Testis (tissue), 2 donors: ENCODE measurements around the gene C11orf98.

ENCODE experiments used
- CTCF ChIP-seq, 3 experiments: fragments of 450-650 bp in 2 of 3; fragments of 200-600 bp in 1 of 3; sonication (generic) in 1 of 3; IDR thresholded peaks; one replicate each; pipeline ENCODE4 v1.5.1; 2016 to 2019; ENCODE audit warnings: antibody characterized with exemption in 3 of 3, mild to moderate bottlenecking in 2 of 3, moderate library complexity in 1 of 3
- POLR2A ChIP-seq: fragments of 450-650 bp; IDR thresholded peaks from one replicate; pipeline ENCODE4 v1.6.1; 2017; ENCODE audit warnings: antibody characterized with exemption, mild to moderate bottlenecking, moderate library complexity

- TF ChIP-seq CTCF (IDR thresholded peaks at IDR 0.05) (no peak), POLR2A (no peak)
Measured at GRCh38 chr11:62665599-62666258, 719 bp upstream of the C11orf98 start.
